ENCODE results near the gene FIG4.
"Not testable (repeated sequence)": the region's sequence is repeated elsewhere in the genome, so short reads cannot be mapped to it uniquely, and the experiment has no call there.

The FIG4 gene

DNA sequence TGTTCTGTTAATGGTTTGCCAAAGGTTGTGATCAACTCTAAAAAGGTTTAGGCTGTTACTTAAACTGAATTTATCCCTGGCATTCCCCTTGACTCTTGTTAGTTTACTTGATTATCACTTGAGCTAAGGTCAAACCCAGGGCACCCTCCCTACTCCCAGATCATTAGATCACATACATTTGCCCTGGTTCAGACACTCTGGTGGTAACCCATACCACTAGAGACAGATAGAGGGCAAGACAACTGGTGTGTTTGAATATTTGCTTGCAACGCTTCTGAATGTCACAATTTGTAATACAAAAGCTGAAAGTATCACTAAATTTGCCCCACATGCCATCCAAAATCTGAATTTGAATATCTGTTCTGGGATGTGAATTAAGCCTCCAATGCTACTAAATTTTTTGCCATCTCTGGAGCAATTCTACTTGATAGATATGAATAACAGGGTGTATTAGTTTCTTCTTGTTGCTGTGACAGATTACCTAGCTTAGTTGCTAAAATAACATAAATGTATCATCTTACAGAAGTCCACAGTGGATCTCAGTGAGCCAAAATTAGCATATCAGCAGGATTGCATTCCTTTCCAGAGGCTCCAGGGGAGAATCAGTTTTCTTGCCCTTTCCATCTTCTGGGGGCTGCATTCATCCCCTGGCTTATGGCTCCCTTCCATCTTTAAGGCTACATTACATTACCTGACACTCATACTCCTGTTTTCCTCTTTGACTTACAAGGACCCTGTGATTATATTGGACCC is 45.4 kb downstream of the FIG4 start:
- DNase-seq (ENCODE audit: low spot score) = no peak
- Histone ChIP-seq H3K4me3 (no peak overlapping the region), H3K27ac (no peak overlapping the region)
- TF ChIP-seq, protein P1, sequence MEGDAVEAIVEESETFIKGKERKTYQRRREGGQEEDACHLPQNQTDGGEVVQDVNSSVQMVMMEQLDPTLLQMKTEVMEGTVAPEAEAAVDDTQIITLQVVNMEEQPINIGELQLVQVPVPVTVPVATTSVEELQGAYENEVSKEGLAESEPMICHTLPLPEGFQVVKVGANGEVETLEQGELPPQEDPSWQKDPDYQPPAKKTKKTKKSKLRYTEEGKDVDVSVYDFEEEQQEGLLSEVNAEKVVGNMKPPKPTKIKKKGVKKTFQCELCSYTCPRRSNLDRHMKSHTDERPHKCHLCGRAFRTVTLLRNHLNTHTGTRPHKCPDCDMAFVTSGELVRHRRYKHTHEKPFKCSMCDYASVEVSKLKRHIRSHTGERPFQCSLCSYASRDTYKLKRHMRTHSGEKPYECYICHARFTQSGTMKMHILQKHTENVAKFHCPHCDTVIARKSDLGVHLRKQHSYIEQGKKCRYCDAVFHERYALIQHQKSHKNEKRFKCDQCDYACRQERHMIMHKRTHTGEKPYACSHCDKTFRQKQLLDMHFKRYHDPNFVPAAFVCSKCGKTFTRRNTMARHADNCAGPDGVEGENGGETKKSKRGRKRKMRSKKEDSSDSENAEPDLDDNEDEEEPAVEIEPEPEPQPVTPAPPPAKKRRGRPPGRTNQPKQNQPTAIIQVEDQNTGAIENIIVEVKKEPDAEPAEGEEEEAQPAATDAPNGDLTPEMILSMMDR (IDR thresholded peaks at IDR 0.05) = no peak

DNA sequence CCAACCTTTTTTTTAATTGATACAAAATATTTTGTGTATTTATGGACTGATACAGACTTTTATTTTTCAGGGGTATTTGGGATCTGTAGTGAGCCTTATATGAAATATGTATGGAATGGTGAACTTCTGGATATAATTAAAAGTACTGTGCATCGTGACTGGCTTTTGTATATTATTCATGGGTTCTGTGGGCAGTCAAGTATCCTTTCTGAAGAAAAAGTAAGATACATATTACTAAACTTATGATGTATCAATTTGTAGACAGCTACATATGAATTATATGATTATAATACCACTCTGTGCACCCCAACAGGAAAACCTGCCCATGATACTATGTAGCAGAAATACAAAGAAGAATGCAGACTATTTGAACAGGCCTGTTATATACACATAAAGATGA is 47.2 kb downstream of the FIG4 start:
- H3K27ac ChIP-seq = no peak overlapping the region
- no peak for DNase-seq (ENCODE audit: low spot score)
- TF ChIP-seq, protein P1 (IDR thresholded peaks at IDR 0.05) = no peak
- no peak overlapping the region for H3K4me3 ChIP-seq

DNA sequence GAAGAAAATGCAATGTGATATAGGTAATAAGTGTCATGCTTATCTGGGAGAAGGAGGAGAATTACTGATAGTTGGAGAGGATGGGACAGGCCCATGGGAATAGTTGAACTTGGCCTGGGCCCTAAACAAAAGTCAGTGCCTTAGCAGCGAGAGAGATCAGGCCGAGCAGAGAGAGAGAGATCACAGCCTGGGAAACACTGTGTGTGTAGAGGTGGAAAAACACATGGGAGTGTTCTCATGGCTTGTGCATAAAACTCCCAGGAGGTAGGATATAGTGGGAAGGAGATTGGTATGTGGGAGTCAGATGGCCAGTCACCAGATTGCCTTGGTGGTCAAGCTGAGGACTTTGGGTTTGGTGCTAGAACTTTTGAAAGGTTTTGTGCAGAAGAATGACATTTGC is 47.6 kb downstream of the FIG4 start:
- DNase-seq (ENCODE audit: low spot score) = no peak
- Histone ChIP-seq H3K27ac (no peak overlapping the region), H3K4me3 (no peak overlapping the region)
- TF ChIP-seq, protein P1 (IDR thresholded peaks at IDR 0.05) = no peak

DNA sequence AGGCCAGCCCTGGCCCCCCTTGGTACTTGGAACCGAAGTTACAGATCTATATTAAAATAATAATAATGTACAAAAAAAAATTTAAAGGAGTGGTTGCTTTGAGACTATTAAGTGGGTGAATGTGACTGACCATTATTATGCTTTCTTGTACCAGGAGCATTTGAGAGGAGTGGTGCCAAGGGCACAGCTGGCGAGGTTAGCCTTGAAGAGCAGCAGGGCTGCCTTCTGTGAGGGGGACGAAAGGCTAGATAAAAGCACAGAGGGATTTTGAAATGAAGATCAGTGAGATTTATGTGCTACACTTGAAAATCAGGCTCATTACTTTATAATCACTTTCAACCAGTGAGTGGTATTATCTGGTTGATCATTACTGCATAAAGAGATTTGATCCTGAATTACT is 48.6 kb downstream of the FIG4 start:
- Histone ChIP-seq H3K4me3 (no peak overlapping the region), H3K27ac (no peak overlapping the region)
- no peak for DNase-seq (ENCODE audit: low spot score)
- TF ChIP-seq, protein P1 (IDR thresholded peaks at IDR 0.05) = no peak

DNA sequence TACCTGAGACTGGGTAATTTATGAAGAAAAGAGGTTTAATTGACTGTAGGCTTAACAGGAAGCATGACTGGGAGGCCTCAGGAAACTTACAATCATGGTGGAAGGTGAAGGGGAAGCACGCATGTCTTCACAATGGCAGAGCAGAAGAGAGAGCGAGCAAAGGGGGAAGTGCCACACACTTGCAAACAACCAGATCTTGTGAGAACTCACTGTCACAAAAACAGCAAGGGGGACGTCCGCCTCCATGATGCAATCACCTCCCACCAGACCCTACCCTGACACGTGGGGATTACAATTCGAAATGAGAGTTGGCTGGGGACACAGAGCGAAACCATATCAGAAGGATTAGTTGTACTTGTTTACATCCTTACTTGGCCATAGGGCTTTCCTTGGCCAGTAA is 49.7 kb downstream of the FIG4 start:
- no peak for DNase-seq (ENCODE audit: low spot score)
- Histone ChIP-seq H3K4me3 (no peak overlapping the region), H3K27ac (no peak overlapping the region)
- TF ChIP-seq, protein P1 (IDR thresholded peaks at IDR 0.05) = no peak

DNA sequence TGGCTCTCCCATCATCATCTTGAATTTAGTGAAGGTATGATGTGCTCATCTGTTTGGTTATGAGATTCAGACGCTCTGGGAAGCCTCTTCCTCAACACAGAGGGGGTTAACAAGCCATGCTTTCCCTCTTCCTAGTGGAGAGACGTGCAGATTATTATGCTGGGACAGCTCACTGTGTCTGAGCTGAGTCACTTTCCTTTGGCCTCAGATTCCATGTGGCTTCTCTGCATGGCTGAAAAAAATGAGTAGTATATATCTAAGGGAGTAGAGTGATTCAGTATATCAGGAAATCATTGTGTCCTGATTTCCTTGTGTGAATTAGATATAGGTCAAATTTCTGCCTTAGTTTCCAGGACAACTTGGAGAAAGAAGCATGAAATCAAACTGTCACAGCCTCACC is 52.6 kb downstream of the FIG4 start:
- no peak overlapping the region for H3K4me3 ChIP-seq
- TF ChIP-seq, protein P1 (IDR thresholded peaks at IDR 0.05) = no peak
- no peak for DNase-seq (ENCODE audit: low spot score)
- no peak overlapping the region for H3K27ac ChIP-seq

DNA sequence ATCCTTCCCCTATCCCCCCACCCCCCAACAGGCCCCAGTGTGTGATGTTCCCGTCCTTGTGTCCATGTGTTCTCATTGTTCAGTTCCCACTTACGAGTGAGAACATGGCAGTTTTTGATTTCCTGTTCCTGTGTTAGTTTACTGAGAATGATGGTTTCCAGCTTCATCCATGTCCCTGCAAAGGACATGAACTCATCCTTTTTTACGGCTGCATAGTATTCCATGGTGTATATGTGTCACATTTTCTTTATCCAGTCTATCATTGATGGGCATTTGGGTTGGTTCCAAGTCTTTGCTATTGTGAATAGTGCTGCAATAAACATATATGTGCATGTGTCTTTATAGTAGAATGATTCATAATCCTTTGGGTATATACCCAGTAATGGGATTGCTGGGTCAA is 53.7 kb downstream of the FIG4 start:
- H3K4me3 ChIP-seq; DNase-seq (ENCODE audit: low spot score); H3K27ac ChIP-seq: not testable (repeated sequence)

All from coronary artery (tissue), 2 donors.